ENCODE data around the gene KLF1. TPM values are rescaled to one million over a fixed set of nuclear protein-coding genes. Genes with fewer than 3 reads are reported as not detected.

The KLF1 gene
- total and polyA plus RNA-seq, 2 of the 8 experiments (the other 6 are each of a cell fraction or from before 2014, with no cell fraction given), result 0.84 to 0.91 TPM

- no peak for TF ChIP-seq CTCF (IDR thresholded peaks at IDR 0.05; ENCODE audit: control extremely low read depth in 1 of 3, insufficient read depth in 1 of 3, low read depth in 1 of 3, low read length in 3 of 3)
- no peak for TF ChIP-seq GABPA (IDR thresholded peaks at IDR 0.05; ENCODE audit: borderline replicate concordance, insufficient read depth, low read length)
- TF ChIP-seq RBBP5 (IDR thresholded peaks at IDR 0.05; ENCODE audit: borderline replicate concordance, low read depth, low read length), result 0 out of 2 replicates have a peak, but pooled peaks have one; percentile 18
- TF ChIP-seq E2F6 (IDR thresholded peaks at IDR 0.05), result no peak
- TF ChIP-seq JUND (IDR thresholded peaks at IDR 0.05; ENCODE audit: low read length), result no peak
- TF ChIP-seq CBX8 (IDR thresholded peaks at IDR 0.05; ENCODE audit: borderline replicate concordance, low read depth, low read length), result no peak
- no peak for TF ChIP-seq EP300 (IDR thresholded peaks at IDR 0.05; ENCODE audit: borderline replicate concordance in 1 of 2, low read depth in 2 of 2, low read length in 2 of 2)
Observed at GRCh38 chr19:12885749-12886650, 1.0 kb downstream of the KLF1 start (continued).

All from H1 (cell line).